Spleen (tissue), 11 donors: ENCODE results near the gene COL4A2. TPM values are rescaled to one million over a fixed set of nuclear protein-coding genes. Genes with fewer than 3 reads are reported as not detected.

ENCODE experiments used
- DNase-seq: peaks from one replicate; pipeline ENCODE4 v3.0.0-alpha.2; 2020
- H3K27ac ChIP-seq, 8 donors: fragments of 200-600 bp; sonication (generic) in 7 of 8; 1 replicate in 4 of 8; 2 replicates in 4 of 8; pipeline versions ENCODE4 v1.5.0 to v1.8.0; 2016 to 2021; ENCODE audit warnings: inconsistent platforms in 4 of 8, mild to moderate bottlenecking in 4 of 8, moderate library complexity in 1 of 8
- H3K27me3 ChIP-seq, 7 donors: fragments of 200-600 bp; sonication (generic) in 6 of 7; replicated peaks in 1 of 7; 1 replicate in 4 of 7; 2 replicates in 3 of 7; pipeline versions ENCODE4 v1.5.0 to v1.8.0; 2016 to 2021; ENCODE audit warnings: inconsistent platforms in 3 of 7, mild to moderate bottlenecking in 1 of 7
- H3K36me3 ChIP-seq, 6 donors: fragments of 200-600 bp; sonication (generic) in 5 of 6; 1 replicate in 4 of 6; 2 replicates in 2 of 6; pipeline versions ENCODE4 v1.5.0 to v1.8.0; 2016 to 2021; ENCODE audit warnings: inconsistent platforms in 2 of 6
- H3K4me1 ChIP-seq, 6 donors: fragments of 200-600 bp; sonication (generic) in 5 of 6; 1 replicate in 3 of 6; 2 replicates in 3 of 6; pipeline versions ENCODE4 v1.5.0 to v1.8.0; 2016 to 2021; ENCODE audit warnings: inconsistent platforms in 3 of 6
- H3K4me3 ChIP-seq, 8 donors: fragments of 200-600 bp; sonication (generic) in 7 of 8; 1 replicate in 4 of 8; 2 replicates in 4 of 8; pipeline versions ENCODE4 v1.5.0 to v1.8.0; 2016 to 2021; ENCODE audit warnings: inconsistent platforms in 4 of 8, mild to moderate bottlenecking in 4 of 8, moderate library complexity in 2 of 8
- H3K9me3 ChIP-seq, 8 donors: fragments of 200-600 bp; sonication (generic) in 7 of 8; 1 replicate in 4 of 8; 2 replicates in 4 of 8; pipeline versions ENCODE4 v1.5.0 to v1.8.0; 2016 to 2021; ENCODE audit warnings: inconsistent platforms in 4 of 8
- CTCF ChIP-seq, 11 experiments: fragments of 200-600 bp in 7 of 11; fragments of 450-650 bp in 4 of 11; sonication (generic) in 4 of 11; IDR thresholded peaks in 8 of 11; conservative IDR thresholded peaks in 3 of 11; 1 replicate in 7 of 11; 2 replicates in 4 of 11; pipeline versions ENCODE4 v1.4.0 to v1.8.0; 2016 to 2021; ENCODE audit warnings: antibody characterized with exemption in 11 of 11, inconsistent platforms in 4 of 11, mild to moderate bottlenecking in 1 of 11
- POLR2A ChIP-seq, 3 donors: fragments of 450-650 bp; IDR thresholded peaks; one replicate each; pipeline ENCODE4 v1.5.1; 2017; ENCODE audit warnings: antibody characterized with exemption in 3 of 3, mild to moderate bottlenecking in 1 of 3
- POLR2AphosphoS5 ChIP-seq, 3 donors: sonication (generic); formaldehyde crosslinking; IDR thresholded peaks; one replicate each; pipeline ENCODE4 v1.5.1; 2017; ENCODE audit warnings: antibody characterized with exemption in 3 of 3
- WGBS, 5 donors: extraction: QIAGEN DNeasy Blood & Tissue Kit in 3 of 5; methylation state at CpG; one replicate each; pipeline versions ENCODE4 v1.1.5 to v1.1.7; 2013 to 2018; 5-methylcytosine and 5-hydroxymethylcytosine counted together
- intact Hi-C: fragments of 100-400 bp; cut with DNase I; formaldehyde crosslinking; loops from one replicate; pipeline ENCODE4 v1.15.0; 2023; ENCODE audit warnings: low total_unique reads
- polyA plus RNA-seq, 3 donors: library from polyadenylated mRNA; stranded (reverse); fragments of 200-250 nt; gene quantifications; one replicate each; pipeline ENCODE4 v1.2.1, GENCODE V29; 2013
- total RNA-seq, 7 donors: library from RNA; depleted of rRNA in 3 of 7; stranded (reverse); fragments of >200 nt in 3 of 7; fragmentation: NEBNext Ultra II Directional in 4 of 7; extraction: Animal tissue kit (Norgen Biotek cat#: 25700) in 4 of 7; gene quantifications; one replicate each; pipeline versions ENCODE4 v1.1.0 to v1.2.1, GENCODE V29; 2016 to 2021
- donor health status: healthy with polysubstance abuse.
- donor health status: DM: no; HTN: no; CAD: no; lungs with moderate emphysema.
- donor health status: DM: no; HTN: no; CAD: no.
- donor health status: Bipolar disorder and iron deficiency.
- donor health status: healthy.
- donor health status: DM: no; HTN: no; CAD: no.
- donor health status: DM: yes; HTN: yes; CAD: no.

The COL4A2 gene
- total and polyA plus RNA-seq, 10 donors: 52.6 to 712 (median 337) TPM

- no peaks in the 10 kb centered on the region for H3K4me1 ChIP-seq
- TF ChIP-seq POLR2A (IDR thresholded peaks at IDR 0.05) (no peak), CTCF (IDR thresholded peaks at IDR 0.05 in 8 of 11, conservative IDR thresholded peaks at IDR 0.05 in 3 of 11) (no peak), POLR2AphosphoS5 (IDR thresholded peaks at IDR 0.05) (no peak)
- no peak for DNase-seq
- H3K27ac ChIP-seq: no peak overlapping the region
- intact Hi-C loops: no loop called here
- WGBS, 5 donors: 88 to 97% (median 94%) methylated on average over 9 of the region's 9 CpGs
- H3K9me3 ChIP-seq: no peaks in the 10 kb centered on the region
- H3K27me3 ChIP-seq: no peaks in the 10 kb centered on the region
- H3K4me3 ChIP-seq: no peak overlapping the region
- H3K36me3 ChIP-seq: peaks cover 0 to 96% (median 27%) of the 10 kb centered on the region in 6 donors
Measured at GRCh38 chr13:110493613-110494012, 186.5 kb downstream of the COL4A2 start.

- Histone ChIP-seq H3K4me3 (no peak overlapping the region), H3K36me3 (peaks cover 0 to 92% (median 21%) of the 10 kb centered on the region in 6 donors)
- WGBS, 5 donors: 69 to 91% (median 87%) methylated on average over 3 of the region's 3 CpGs
Measured at GRCh38 chr13:110495376-110495775, 188.3 kb downstream of the COL4A2 start.

GRCh38 chr13:110495881-110496280 is 188.8 kb downstream of the COL4A2 start:
- no peak for TF ChIP-seq CTCF (IDR thresholded peaks at IDR 0.05 in 8 of 11, conservative IDR thresholded peaks at IDR 0.05 in 3 of 11)
- no peak for DNase-seq
- Histone ChIP-seq H3K4me1 (no peaks in the 10 kb centered on the region), H3K9me3 (peaks cover 0 to 10% (median 0%) of the 10 kb centered on the region in 8 donors), H3K27ac (no peak overlapping the region), H3K27me3 (no peaks in the 10 kb centered on the region), H3K4me3 (no peak overlapping the region), H3K36me3 (peaks cover 0 to 92% (median 19%) of the 10 kb centered on the region in 6 donors)
- intact Hi-C loops: no loop called here
- WGBS, 5 donors: 89 to 100% (median 90%) methylated on average over 2 to 3 of the region's 3 CpGs

More at GRCh38 chr13:110495376-110495775, 188.3 kb downstream of the COL4A2 start:
- H3K9me3 ChIP-seq: peaks cover 0 to 5% (median 0%) of the 10 kb centered on the region in 8 donors
- no peak for DNase-seq
- intact Hi-C loops: no loop called here
- no peak for TF ChIP-seq CTCF (IDR thresholded peaks at IDR 0.05 in 8 of 11, conservative IDR thresholded peaks at IDR 0.05 in 3 of 11)
- TF ChIP-seq POLR2A (IDR thresholded peaks at IDR 0.05): no peak
- no peak for TF ChIP-seq POLR2AphosphoS5 (IDR thresholded peaks at IDR 0.05)
- H3K27ac ChIP-seq: no peak overlapping the region
- H3K27me3 ChIP-seq: no peaks in the 10 kb centered on the region
- H3K4me1 ChIP-seq: no peaks in the 10 kb centered on the region

- no peak for DNase-seq
Measured at GRCh38 chr13:110496281-110496680, 189.2 kb downstream of the COL4A2 start.

More at GRCh38 chr13:110496281-110496680, 189.2 kb downstream of the COL4A2 start:
- H3K27ac ChIP-seq: no peak overlapping the region
- no peak overlapping the region for H3K4me3 ChIP-seq
- H3K4me1 ChIP-seq: no peaks in the 10 kb centered on the region
- 88 to 95% (median 89%) methylated on average over 3 of the region's 3 CpGs; no CpG with 5 or more reads in 1 of the 5 donors for WGBS, 5 donors
- intact Hi-C loops: no loop called here
- peaks cover 0 to 11% (median 0%) of the 10 kb centered on the region in 8 donors for H3K9me3 ChIP-seq
- TF ChIP-seq CTCF (IDR thresholded peaks at IDR 0.05 in 8 of 11, conservative IDR thresholded peaks at IDR 0.05 in 3 of 11) (no peak), POLR2A (IDR thresholded peaks at IDR 0.05) (no peak), POLR2AphosphoS5 (IDR thresholded peaks at IDR 0.05) (no peak)
- H3K27me3 ChIP-seq: no peaks in the 10 kb centered on the region
- H3K36me3 ChIP-seq: peaks cover 0 to 92% (median 19%) of the 10 kb centered on the region in 6 donors
